ENCODE measurements around the gene CD300A. TPM values are rescaled to one million over a fixed set of nuclear protein-coding genes. Genes with fewer than 3 reads are reported as not detected.

The CD300A gene
- total and polyA plus RNA-seq, 2 of the 4 experiments (the other 2 are of a cell fraction), result not detected

DNA sequence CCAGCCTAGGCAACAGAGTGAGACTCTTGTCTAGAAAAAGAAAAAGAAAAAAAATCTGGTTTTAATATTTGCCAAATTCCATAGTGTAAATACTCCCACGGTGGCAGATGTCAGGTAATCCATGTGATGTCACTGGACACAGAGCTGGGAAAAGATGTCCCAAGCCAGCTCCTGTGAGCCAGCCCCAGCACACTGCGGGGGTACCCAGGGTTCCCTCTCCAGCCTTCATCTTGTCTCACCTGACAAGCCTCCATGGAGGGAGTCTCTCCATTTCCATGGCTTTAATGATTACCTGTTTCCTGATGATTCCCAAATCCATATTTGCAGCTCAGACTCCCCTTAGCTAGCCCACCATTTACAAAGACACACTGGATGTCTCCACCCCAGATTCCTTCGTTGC lies 60.2 kb downstream of the CD300A start:
- no peak overlapping the region for H3K18ac ChIP-seq (ENCODE audit: low read depth, low read length)
- H4K5ac ChIP-seq (ENCODE audit: low read depth, low read length), result no peak overlapping the region
- DNase-seq (no peak), ATAC-seq (ENCODE audit: low read depth) (no peak)
- in situ Hi-C loops (cut with MboI; ENCODE audit: low sequenced_read_pairs) (no loop called here), dilution Hi-C loops (cut with HindIII; ENCODE audit: low sequenced_read_pairs, unreplicated experiment) (no loop called here), intact Hi-C loops (cut with micrococcal nuclease) (no loop called here)
- H3K14ac ChIP-seq (replicated peaks; ENCODE audit: low read depth, low read length), result no peak overlapping the region
- no peak overlapping the region for H4K91ac ChIP-seq (ENCODE audit: insufficient read depth, low read depth, low read length)
- H3K9ac ChIP-seq (ENCODE audit: low read depth, low read length), result no peak overlapping the region
- POLR2A ChIA-PET (ENCODE audit: unreplicated experiment), result no interaction called here
- no peak overlapping the region for H2AK5ac ChIP-seq (ENCODE audit: low read depth, low read length)
- no peak overlapping the region for H3K27ac ChIP-seq (ENCODE audit: insufficient read depth, low read length)
- H3K56ac ChIP-seq (ENCODE audit: extremely low read depth, insufficient read depth, low read length), result no peak overlapping the region
- H3K36me3 ChIP-seq (ENCODE audit: control insufficient read depth, insufficient read depth, low read length), result no peaks in the 10 kb centered on the region
- H3K4me3 ChIP-seq (ENCODE audit: insufficient read depth, low read depth, low read length), result no peak overlapping the region
- H3K79me1 ChIP-seq (ENCODE audit: low read depth in 1 of 2, low read length in 2 of 2), result no peaks in the 10 kb centered on the region
- no peak overlapping the region for H2AK9ac ChIP-seq (replicated peaks; ENCODE audit: low read depth, low read length, poor library complexity)
- CTCF ChIA-PET, result no interaction called here
- no peak overlapping the region for H3K4ac ChIP-seq (ENCODE audit: low read depth, low read length)
- no peak overlapping the region for H3K23ac ChIP-seq (ENCODE audit: low read depth, low read length)
- no peak overlapping the region for H3K4me2 ChIP-seq (ENCODE audit: low read depth, low read length)
- peaks cover 47% of the 10 kb centered on the region for H3K9me3 ChIP-seq (ENCODE audit: control insufficient read depth, insufficient read depth, low read length)
- no peak overlapping the region for H2BK20ac ChIP-seq (ENCODE audit: low read depth, low read length)
- H3K4me1 ChIP-seq (ENCODE audit: control insufficient read depth, insufficient read depth, low read length), result no peaks in the 10 kb centered on the region
- no peak overlapping the region for H2BK15ac ChIP-seq (ENCODE audit: low read depth, low read length)
- BruUV-seq (replicated peaks), result no TSS peak
- no peak overlapping the region for H2BK120ac ChIP-seq (ENCODE audit: low read depth, low read length)
- no peaks in the 10 kb centered on the region for H3K27me3 ChIP-seq (ENCODE audit: control insufficient read depth, insufficient read depth, low read length)
- no peaks in the 10 kb centered on the region for H3K9me1 ChIP-seq (ENCODE audit: insufficient read depth, low read length)
- H2AFZ ChIP-seq (replicated peaks; ENCODE audit: low read length, poor library complexity), result no peak overlapping the region
- TF ChIP-seq, protein P1, sequence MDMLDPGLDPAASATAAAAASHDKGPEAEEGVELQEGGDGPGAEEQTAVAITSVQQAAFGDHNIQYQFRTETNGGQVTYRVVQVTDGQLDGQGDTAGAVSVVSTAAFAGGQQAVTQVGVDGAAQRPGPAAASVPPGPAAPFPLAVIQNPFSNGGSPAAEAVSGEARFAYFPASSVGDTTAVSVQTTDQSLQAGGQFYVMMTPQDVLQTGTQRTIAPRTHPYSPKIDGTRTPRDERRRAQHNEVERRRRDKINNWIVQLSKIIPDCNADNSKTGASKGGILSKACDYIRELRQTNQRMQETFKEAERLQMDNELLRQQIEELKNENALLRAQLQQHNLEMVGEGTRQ (IDR thresholded peaks at IDR 0.05; ENCODE audit: low read depth, low read length), result no peak
- TF ChIP-seq MAFK (IDR thresholded peaks at IDR 0.05; ENCODE audit: low read depth, low read length) (no peak), BHLHE40 (IDR thresholded peaks at IDR 0.05; ENCODE audit: low read depth, low read length) (no peak), POLR2A (IDR thresholded peaks at IDR 0.05; ENCODE audit: low read depth, low read length) (no peak), NFE2L2 (IDR thresholded peaks at IDR 0.05; ENCODE audit: low read depth, low read length) (no peak), FOS (IDR thresholded peaks at IDR 0.05; ENCODE audit: low read depth, low read length) (no peak), RCOR1 (IDR thresholded peaks at IDR 0.05; ENCODE audit: insufficient replicate concordance, low read length) (no peak), SMC3 (IDR thresholded peaks at IDR 0.05; ENCODE audit: low read depth, low read length) (no peak)
- TF ChIP-seq, protein P2, sequence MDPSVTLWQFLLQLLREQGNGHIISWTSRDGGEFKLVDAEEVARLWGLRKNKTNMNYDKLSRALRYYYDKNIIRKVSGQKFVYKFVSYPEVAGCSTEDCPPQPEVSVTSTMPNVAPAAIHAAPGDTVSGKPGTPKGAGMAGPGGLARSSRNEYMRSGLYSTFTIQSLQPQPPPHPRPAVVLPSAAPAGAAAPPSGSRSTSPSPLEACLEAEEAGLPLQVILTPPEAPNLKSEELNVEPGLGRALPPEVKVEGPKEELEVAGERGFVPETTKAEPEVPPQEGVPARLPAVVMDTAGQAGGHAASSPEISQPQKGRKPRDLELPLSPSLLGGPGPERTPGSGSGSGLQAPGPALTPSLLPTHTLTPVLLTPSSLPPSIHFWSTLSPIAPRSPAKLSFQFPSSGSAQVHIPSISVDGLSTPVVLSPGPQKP (IDR thresholded peaks at IDR 0.05; ENCODE audit: borderline replicate concordance, low read depth, low read length), result no peak
- no peak overlapping the region for H2BK5ac ChIP-seq (ENCODE audit: low read depth, low read length, poor library complexity, severe bottlenecking)
- no peak overlapping the region for H4K8ac ChIP-seq (ENCODE audit: low read depth in 2 of 2, low read length in 2 of 2)
- H4K20me1 ChIP-seq (ENCODE audit: insufficient read depth, low read length), result no peaks in the 10 kb centered on the region
- 33% methylated on average over 1 of the region's 3 CpGs; no CpG with 5 or more reads in 1 of the 2 experiments for WGBS, 2 experiments (ENCODE audit: extremely low coverage in 2 of 2, insufficient read length in 1 of 2)

Data from IMR-90 (cell line).